Spleen (tissue), 11 donors: ENCODE measurements around the gene EIF3K. TPM values are rescaled to one million over a fixed set of nuclear protein-coding genes. Genes with fewer than 3 reads are reported as not detected.

Experiments
- DNase-seq: peaks from one replicate; pipeline ENCODE4 v3.0.0-alpha.2; 2020
- H3K27ac ChIP-seq, 8 donors: fragments of 200-600 bp; sonication (generic) in 7 of 8; 1 replicate in 4 of 8; 2 replicates in 4 of 8; pipeline versions ENCODE4 v1.5.0 to v1.8.0; 2016 to 2021; ENCODE audit warnings: inconsistent platforms in 4 of 8, mild to moderate bottlenecking in 4 of 8, moderate library complexity in 1 of 8
- H3K27me3 ChIP-seq, 7 donors: fragments of 200-600 bp; sonication (generic) in 6 of 7; replicated peaks in 1 of 7; 1 replicate in 4 of 7; 2 replicates in 3 of 7; pipeline versions ENCODE4 v1.5.0 to v1.8.0; 2016 to 2021; ENCODE audit warnings: inconsistent platforms in 3 of 7, mild to moderate bottlenecking in 1 of 7
- H3K36me3 ChIP-seq, 6 donors: fragments of 200-600 bp; sonication (generic) in 5 of 6; 1 replicate in 4 of 6; 2 replicates in 2 of 6; pipeline versions ENCODE4 v1.5.0 to v1.8.0; 2016 to 2021; ENCODE audit warnings: inconsistent platforms in 2 of 6
- H3K4me1 ChIP-seq, 6 donors: fragments of 200-600 bp; sonication (generic) in 5 of 6; 1 replicate in 3 of 6; 2 replicates in 3 of 6; pipeline versions ENCODE4 v1.5.0 to v1.8.0; 2016 to 2021; ENCODE audit warnings: inconsistent platforms in 3 of 6
- H3K4me3 ChIP-seq, 8 donors: fragments of 200-600 bp; sonication (generic) in 7 of 8; 1 replicate in 4 of 8; 2 replicates in 4 of 8; pipeline versions ENCODE4 v1.5.0 to v1.8.0; 2016 to 2021; ENCODE audit warnings: inconsistent platforms in 4 of 8, mild to moderate bottlenecking in 4 of 8, moderate library complexity in 2 of 8
- H3K9me3 ChIP-seq, 8 donors: fragments of 200-600 bp; sonication (generic) in 7 of 8; 1 replicate in 4 of 8; 2 replicates in 4 of 8; pipeline versions ENCODE4 v1.5.0 to v1.8.0; 2016 to 2021; ENCODE audit warnings: inconsistent platforms in 4 of 8
- POLR2A ChIP-seq, 3 donors: fragments of 450-650 bp; IDR thresholded peaks; one replicate each; pipeline ENCODE4 v1.5.1; 2017; ENCODE audit warnings: antibody characterized with exemption in 3 of 3, mild to moderate bottlenecking in 1 of 3
- POLR2AphosphoS5 ChIP-seq, 3 donors: sonication (generic); formaldehyde crosslinking; IDR thresholded peaks; one replicate each; pipeline ENCODE4 v1.5.1; 2017; ENCODE audit warnings: antibody characterized with exemption in 3 of 3
- WGBS, 5 donors: extraction: QIAGEN DNeasy Blood & Tissue Kit in 3 of 5; methylation state at CpG; one replicate each; pipeline versions ENCODE4 v1.1.5 to v1.1.7; 2013 to 2018; 5-methylcytosine and 5-hydroxymethylcytosine counted together
- intact Hi-C: fragments of 100-400 bp; cut with DNase I; formaldehyde crosslinking; loops from one replicate; pipeline ENCODE4 v1.15.0; 2023; ENCODE audit warnings: low total_unique reads
- polyA plus RNA-seq, 3 donors: library from polyadenylated mRNA; stranded (reverse); fragments of 200-250 nt; gene quantifications; one replicate each; pipeline ENCODE4 v1.2.1, GENCODE V29; 2013
- total RNA-seq, 7 donors: library from RNA; depleted of rRNA in 3 of 7; stranded (reverse); fragments of >200 nt in 3 of 7; fragmentation: NEBNext Ultra II Directional in 4 of 7; extraction: Animal tissue kit (Norgen Biotek cat#: 25700) in 4 of 7; gene quantifications; one replicate each; pipeline versions ENCODE4 v1.1.0 to v1.2.1, GENCODE V29; 2016 to 2021
- TF ChIP-seq, protein P1 (sequence below), 11 experiments: fragments of 200-600 bp in 7 of 11; fragments of 450-650 bp in 4 of 11; sonication (generic) in 4 of 11; IDR thresholded peaks in 8 of 11; conservative IDR thresholded peaks in 3 of 11; 1 replicate in 7 of 11; 2 replicates in 4 of 11; pipeline versions ENCODE4 v1.4.0 to v1.8.0; 2016 to 2021; ENCODE audit warnings: antibody characterized with exemption in 11 of 11, inconsistent platforms in 4 of 11, mild to moderate bottlenecking in 1 of 11
- donor health status: healthy with polysubstance abuse.
- donor health status: DM: no; HTN: no; CAD: no; lungs with moderate emphysema.
- donor health status: DM: no; HTN: no; CAD: no.
- donor health status: Bipolar disorder and iron deficiency.
- donor health status: healthy.
- donor health status: DM: no; HTN: no; CAD: no.
- donor health status: DM: yes; HTN: yes; CAD: no.

The EIF3K gene
- total and polyA plus RNA-seq, 10 donors = 232 to 538 (median 302) TPM

- Histone ChIP-seq H3K4me1 (peaks cover 11 to 88% (median 55%) of the 10 kb centered on the region in 6 donors), H3K9me3 (no peaks in the 10 kb centered on the region), H3K27me3 (no peaks in the 10 kb centered on the region), H3K27ac (peak overlapping the region; percentile 81 to 94 (median 90)), H3K4me3 (peak overlapping the region; percentile 35 to 91 (median 88)), H3K36me3 (peaks cover 4 to 56% (median 23%) of the 10 kb centered on the region in 6 donors)
- DNase-seq = peak; percentile 74
- TF ChIP-seq POLR2AphosphoS5 (IDR thresholded peaks at IDR 0.05) (no peak), POLR2A (IDR thresholded peaks at IDR 0.05) (no peak)
- TF ChIP-seq, protein P1, sequence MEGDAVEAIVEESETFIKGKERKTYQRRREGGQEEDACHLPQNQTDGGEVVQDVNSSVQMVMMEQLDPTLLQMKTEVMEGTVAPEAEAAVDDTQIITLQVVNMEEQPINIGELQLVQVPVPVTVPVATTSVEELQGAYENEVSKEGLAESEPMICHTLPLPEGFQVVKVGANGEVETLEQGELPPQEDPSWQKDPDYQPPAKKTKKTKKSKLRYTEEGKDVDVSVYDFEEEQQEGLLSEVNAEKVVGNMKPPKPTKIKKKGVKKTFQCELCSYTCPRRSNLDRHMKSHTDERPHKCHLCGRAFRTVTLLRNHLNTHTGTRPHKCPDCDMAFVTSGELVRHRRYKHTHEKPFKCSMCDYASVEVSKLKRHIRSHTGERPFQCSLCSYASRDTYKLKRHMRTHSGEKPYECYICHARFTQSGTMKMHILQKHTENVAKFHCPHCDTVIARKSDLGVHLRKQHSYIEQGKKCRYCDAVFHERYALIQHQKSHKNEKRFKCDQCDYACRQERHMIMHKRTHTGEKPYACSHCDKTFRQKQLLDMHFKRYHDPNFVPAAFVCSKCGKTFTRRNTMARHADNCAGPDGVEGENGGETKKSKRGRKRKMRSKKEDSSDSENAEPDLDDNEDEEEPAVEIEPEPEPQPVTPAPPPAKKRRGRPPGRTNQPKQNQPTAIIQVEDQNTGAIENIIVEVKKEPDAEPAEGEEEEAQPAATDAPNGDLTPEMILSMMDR (IDR thresholded peaks at IDR 0.05 in 8 of 11, conservative IDR thresholded peaks at IDR 0.05 in 3 of 11) = no peak
- intact Hi-C loops = no loop called here
- WGBS, 5 donors = 24 to 35% (median 29%) methylated on average over 9 of the region's 9 CpGs
Observed at GRCh38 chr19:38617283-38617763, 1.7 kb upstream of the EIF3K start.

DNA sequence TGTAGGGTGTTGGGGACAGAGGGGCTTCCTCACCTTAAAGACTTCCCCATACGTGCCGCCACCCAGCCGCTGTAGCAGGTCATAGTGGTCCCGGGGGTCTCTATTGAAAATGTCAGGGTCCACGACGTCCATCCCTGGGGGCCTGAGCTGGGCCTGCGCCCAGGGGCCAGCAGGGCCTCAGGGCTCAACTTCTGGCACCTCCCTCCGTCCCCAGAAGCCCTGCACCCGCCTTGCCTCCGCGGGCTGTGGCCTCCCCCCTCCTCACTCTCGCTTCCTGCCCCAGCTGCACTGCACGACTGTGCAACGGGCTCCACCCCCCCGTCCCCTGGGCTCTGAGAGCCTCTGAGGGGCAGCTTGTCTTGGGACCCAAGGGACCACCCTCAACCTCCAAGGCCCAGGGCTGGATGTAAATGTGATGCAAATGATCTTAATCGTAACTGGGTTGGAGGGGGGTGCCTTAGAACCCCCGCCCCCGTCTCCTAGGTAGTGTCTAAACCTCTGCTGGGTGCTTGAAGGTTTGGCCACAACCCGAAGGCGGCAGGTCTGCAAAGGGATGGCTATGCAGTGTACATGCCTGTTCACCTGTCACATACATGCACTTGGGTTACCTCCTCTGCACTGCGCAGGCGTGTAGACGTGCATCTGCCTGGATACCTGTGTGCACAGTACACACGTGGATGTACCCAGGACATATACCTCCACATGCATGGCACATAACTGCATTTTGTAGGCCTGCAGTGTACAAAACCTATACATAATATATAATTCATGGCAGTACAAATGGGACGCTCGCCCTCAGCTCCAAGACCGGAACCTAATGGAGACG, 1.0 kb upstream of the EIF3K start, which contains the start of gene MAP4K1:
MAP4K1 (minus strand) TSS at position 190 of the 826 bp plus-strand sequence; CDS start at position 132, 58 bp downstream.
- H3K27ac ChIP-seq = peak within 1 kb of the TSS; percentile 81 to 94 (median 90)
- peak within 1 kb of the TSS; percentile 82 to 95 (median 89) for H3K4me3 ChIP-seq
- intact Hi-C loops = no loop called here
- TF ChIP-seq POLR2AphosphoS5 (IDR thresholded peaks at IDR 0.05) (peak; percentile 73 to 84 (median 83)), POLR2A (IDR thresholded peaks at IDR 0.05) (no peak)
- H3K36me3 ChIP-seq = peaks cover 4 to 56% (median 27%) of the 10 kb centered on the region in 6 donors
- H3K4me1 ChIP-seq = peaks cover 11 to 82% (median 55%) of the 10 kb centered on the region in 6 donors
- 7 to 12% (median 11%) methylated on average over 16 to 28 of the region's 28 CpGs for WGBS, 5 donors
- peak; percentile 98 for DNase-seq
- H3K27me3 ChIP-seq = no peaks in the 10 kb centered on the region
- H3K9me3 ChIP-seq = no peaks in the 10 kb centered on the region

DNA sequence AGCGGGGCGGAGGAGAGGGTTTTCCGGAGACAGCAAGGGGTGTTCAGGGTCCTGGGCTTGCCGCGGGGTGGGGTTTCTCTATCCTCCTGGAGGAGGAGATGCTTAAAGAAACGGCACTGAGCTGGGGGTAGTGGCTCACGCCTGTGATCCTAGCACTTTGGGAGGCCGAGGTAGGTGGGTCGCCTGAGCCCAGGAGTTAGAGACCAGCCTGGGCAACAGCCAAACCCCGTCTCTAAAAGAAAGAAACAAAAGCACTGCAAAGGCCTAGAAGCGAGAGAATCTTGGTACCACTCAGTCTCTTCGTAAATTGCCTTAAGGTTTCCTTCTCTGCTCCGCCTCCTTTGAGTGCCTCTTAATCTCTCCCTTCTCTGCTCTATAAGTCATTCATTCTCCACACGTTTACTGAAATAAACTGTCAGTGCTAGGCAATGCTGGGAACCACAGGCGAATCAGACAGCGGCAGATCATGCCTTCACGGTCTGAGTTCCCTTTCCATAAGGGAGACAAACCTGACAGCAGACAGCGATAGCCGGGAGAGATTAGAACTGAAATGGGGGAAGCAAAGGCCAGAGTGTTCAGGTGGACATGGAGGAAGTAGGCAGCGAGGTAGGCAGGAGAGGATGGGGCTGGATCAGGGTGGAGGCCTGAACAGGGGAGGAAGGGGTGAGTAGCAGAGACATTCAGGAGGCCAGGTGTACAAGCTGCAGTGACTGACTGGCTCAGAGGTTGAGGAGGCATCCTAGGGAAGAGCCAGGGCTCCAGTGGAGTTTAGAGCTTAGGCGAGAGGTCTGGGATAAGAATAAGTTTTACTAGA, 580 bp downstream of the EIF3K start:
- Histone ChIP-seq H3K27ac (peak overlapping the region; percentile 77 to 94 (median 90)), H3K36me3 (peaks cover 4 to 56% (median 42%) of the 10 kb centered on the region in 6 donors), H3K4me1 (peaks cover 11 to 67% (median 50%) of the 10 kb centered on the region in 6 donors), H3K27me3 (no peaks in the 10 kb centered on the region), H3K9me3 (no peaks in the 10 kb centered on the region), H3K4me3 (peak overlapping the region; percentile 82 to 95 (median 89))
- no peak for DNase-seq
- intact Hi-C loops = no loop called here
- TF ChIP-seq POLR2AphosphoS5 (IDR thresholded peaks at IDR 0.05) = no peak
- TF ChIP-seq, protein P1 (IDR thresholded peaks at IDR 0.05 in 8 of 11, conservative IDR thresholded peaks at IDR 0.05 in 3 of 11) = no peak
- TF ChIP-seq POLR2A (IDR thresholded peaks at IDR 0.05) = no peak
- WGBS, 5 donors = 13 to 18% (median 17%) methylated on average over 21 of the region's 21 CpGs

GRCh38 chr19:38624822-38625221, 5.8 kb downstream of the EIF3K start:
- WGBS, 5 donors = 86 to 95% (median 90%) methylated on average over 3 of the region's 3 CpGs

More at GRCh38 chr19:38624822-38625221, 5.8 kb downstream of the EIF3K start:
- H3K27ac ChIP-seq = no peak overlapping the region
- no peaks in the 10 kb centered on the region for H3K27me3 ChIP-seq
- intact Hi-C loops = no loop called here
- no peak for TF ChIP-seq POLR2A (IDR thresholded peaks at IDR 0.05)
- no peak for TF ChIP-seq POLR2AphosphoS5 (IDR thresholded peaks at IDR 0.05)
- TF ChIP-seq, protein P1 (IDR thresholded peaks at IDR 0.05 in 8 of 11, conservative IDR thresholded peaks at IDR 0.05 in 3 of 11) = no peak
- no peak overlapping the region for H3K4me3 ChIP-seq
- no peaks in the 10 kb centered on the region for H3K9me3 ChIP-seq
- H3K4me1 ChIP-seq = peaks cover 6 to 20% (median 13%) of the 10 kb centered on the region in 6 donors
- no peak for DNase-seq
- H3K36me3 ChIP-seq = peaks cover 4 to 98% (median 93%) of the 10 kb centered on the region in 6 donors
